Stimulated activated CD8-positive, alpha-beta memory T cell treated with anti-CD3 and anti-CD28 coated beads, Interleukin-12 subunit alpha, Interleukin-12 subunit beta, amount 100 ng/mL, for 24 hours (primary cell): ENCODE results near the gene CADM1.

Experiments
- DNase-seq: peaks from one replicate; pipeline ENCODE4 v3.0.0-alpha.2; 2020; ENCODE audit errors: extremely low read depth

CADM1 gene

GRCh38 chr11:115317277-115318185, 186.7 kb downstream of the CADM1 start:
- DNase-seq = no peak

- DNase-seq = no peak
These were observed 187.5 kb downstream of the CADM1 start for GRCh38 chr11:115316696-115317095.

GRCh38 chr11:115314330-115314920, 189.8 kb downstream of the CADM1 start:
- no peak for DNase-seq

- no peak for DNase-seq
These were observed 190.9 kb downstream of the CADM1 start for GRCh38 chr11:115313224-115313838.

- no peak for DNase-seq
These were observed 192.3 kb downstream of the CADM1 start for GRCh38 chr11:115311949-115312348.

- DNase-seq = no peak
These were observed 197.5 kb downstream of the CADM1 start for GRCh38 chr11:115306689-115307088.

GRCh38 chr11:115304774-115305472, 199.3 kb downstream of the CADM1 start:
- no peak for DNase-seq

- no peak for DNase-seq
These were observed 200.2 kb downstream of the CADM1 start for GRCh38 chr11:115303929-115304531.

GRCh38 chr11:115302946-115303703, 201.1 kb downstream of the CADM1 start:
- no peak for DNase-seq

- DNase-seq = no peak
These were observed 203.4 kb downstream of the CADM1 start for GRCh38 chr11:115300660-115301428.

- DNase-seq = no peak
These were observed 205.8 kb downstream of the CADM1 start for GRCh38 chr11:115298300-115299012.

- DNase-seq = no peak
These were observed 206.9 kb downstream of the CADM1 start for GRCh38 chr11:115297330-115297729.

GRCh38 chr11:115291325-115291724, 212.9 kb downstream of the CADM1 start:
- DNase-seq = no peak

GRCh38 chr11:115290893-115291292, 213.3 kb downstream of the CADM1 start:
- DNase-seq = no peak

- no peak for DNase-seq
These were observed 213.7 kb downstream of the CADM1 start for GRCh38 chr11:115290479-115290878.

GRCh38 chr11:115287266-115287665, 216.9 kb downstream of the CADM1 start:
- DNase-seq = no peak

- no peak for DNase-seq
These were observed 217.6 kb downstream of the CADM1 start for GRCh38 chr11:115286614-115287013.

- no peak for DNase-seq
These were observed 219.4 kb downstream of the CADM1 start for GRCh38 chr11:115284773-115285172.

- DNase-seq = no peak
These were observed 221.3 kb downstream of the CADM1 start for GRCh38 chr11:115282923-115283322.

- no peak for DNase-seq
These were observed 223.4 kb downstream of the CADM1 start for GRCh38 chr11:115280775-115281174.
